ENCODE data around the gene MARCHF9.
A peak's percentile ranks its signal among the peaks of the same experiment; 100 is the strongest.
"Not testable (repeated sequence)": the region's sequence is repeated elsewhere in the genome, so short reads cannot be mapped to it uniquely, and the experiment has no call there.

The MARCHF9 gene

GRCh38 chr12:57754411-57755193 lies at the start of gene MARCHF9:
Gene MARCHF9, plus strand, starts transcription at chr12:57755103. Its CDS starts 426 bp downstream, at chr12:57755529.
- peak; percentile 93 for DNase-seq (ENCODE audit: low spot score)

- no peak for DNase-seq (ENCODE audit: low spot score)
Measured at GRCh38 chr12:57707250-57707649, 47.7 kb upstream of the MARCHF9 start.

DNA sequence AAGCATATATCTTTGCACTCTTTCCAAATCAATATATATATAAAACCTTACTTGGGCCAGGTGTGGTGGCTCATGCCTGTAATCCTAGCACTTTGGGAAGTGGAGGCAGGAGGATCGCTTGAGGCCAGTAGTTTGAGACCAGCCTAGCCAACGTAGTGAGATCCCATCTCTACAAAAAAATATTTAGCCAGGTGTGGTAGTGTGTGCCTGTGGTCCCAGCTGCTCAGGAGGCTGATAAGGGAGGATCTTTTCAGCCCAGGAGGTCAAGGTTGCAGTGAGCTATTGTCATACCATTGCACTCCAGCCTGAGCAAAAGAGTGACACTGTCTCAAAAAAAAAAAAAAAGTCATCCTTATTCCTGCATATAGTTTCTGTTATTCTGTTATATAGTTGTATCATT lies 46.6 kb upstream of the MARCHF9 start:
- no peak for DNase-seq (ENCODE audit: low spot score)

GRCh38 chr12:57712701-57713100 lies 42.2 kb upstream of the MARCHF9 start:
- no peak for DNase-seq (ENCODE audit: low spot score)

- no peak for DNase-seq (ENCODE audit: low spot score)
Measured at GRCh38 chr12:57713209-57713608, 41.7 kb upstream of the MARCHF9 start.

- DNase-seq (ENCODE audit: low spot score): not testable (repeated sequence)
Measured at GRCh38 chr12:57715036-57715748, 39.7 kb upstream of the MARCHF9 start.

GRCh38 chr12:57715786-57716185 lies 39.1 kb upstream of the MARCHF9 start:
- no peak for DNase-seq (ENCODE audit: low spot score)

DNA sequence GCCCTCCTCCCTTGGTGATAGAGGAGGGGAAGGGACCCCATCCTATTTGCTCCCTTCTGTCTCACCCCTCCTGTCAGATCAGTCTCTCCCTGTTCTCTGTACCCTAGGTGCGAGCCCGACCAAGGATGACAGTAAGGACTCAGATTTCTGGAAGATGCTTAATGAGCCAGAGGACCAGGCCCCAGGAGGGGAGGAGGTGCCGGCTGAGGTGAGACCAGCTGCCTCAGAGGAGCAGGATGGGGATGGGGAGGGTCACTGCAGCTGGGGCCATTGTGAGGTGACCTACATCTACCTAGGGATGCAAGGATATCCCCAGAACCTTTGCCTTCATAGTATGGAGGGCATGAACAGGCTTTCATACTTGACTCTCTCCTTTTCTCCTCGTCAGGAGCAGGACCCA lies 38.6 kb upstream of the MARCHF9 start:
- DNase-seq (ENCODE audit: low spot score): no peak

- DNase-seq (ENCODE audit: low spot score): no peak
Measured at GRCh38 chr12:57717131-57717530, 37.8 kb upstream of the MARCHF9 start.

- DNase-seq (ENCODE audit: low spot score): no peak
Measured at GRCh38 chr12:57717846-57718640, 36.9 kb upstream of the MARCHF9 start.

DNA sequence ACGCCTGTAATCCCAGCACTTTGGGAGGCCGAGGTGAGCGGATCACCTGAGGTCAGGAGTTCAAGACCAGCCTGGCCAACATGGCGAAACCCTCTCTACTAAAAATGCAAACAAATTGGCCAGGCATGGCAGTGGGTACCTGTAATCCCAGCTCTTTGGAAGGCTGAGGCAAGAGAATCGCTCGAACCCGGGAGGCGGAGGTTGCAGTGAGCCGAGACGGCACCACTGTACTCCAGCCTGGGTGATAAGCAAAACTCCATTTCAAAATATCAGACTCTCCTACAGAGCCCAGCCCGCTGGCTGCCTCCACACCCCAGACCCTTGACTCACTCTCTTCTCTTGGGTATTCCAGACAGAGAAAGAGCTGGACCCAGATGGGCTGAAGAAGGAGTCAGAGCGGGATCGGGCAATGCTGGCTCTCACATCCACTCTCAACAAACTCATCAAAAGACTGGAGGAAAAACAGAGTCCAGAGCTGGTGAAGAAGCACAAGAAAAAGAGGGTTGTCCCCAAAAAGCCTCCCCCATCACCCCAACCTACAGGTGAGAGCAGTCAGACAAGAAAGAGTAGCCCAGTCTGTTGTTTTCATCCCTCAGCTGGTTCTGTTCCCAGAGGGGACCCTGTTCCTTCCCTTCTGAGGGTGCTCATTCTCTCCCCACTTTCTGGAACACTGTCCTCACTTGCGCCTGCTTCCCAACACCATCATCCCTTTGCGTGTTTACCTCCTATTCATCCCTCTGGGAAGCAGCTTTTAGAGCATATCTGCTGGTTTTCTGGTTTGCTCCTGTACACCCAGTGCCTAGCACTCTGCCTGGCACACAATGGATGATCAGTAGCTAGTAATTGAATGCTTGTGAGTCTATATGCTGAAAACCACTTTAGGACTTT lies 36.0 kb upstream of the MARCHF9 start:
- no peak for DNase-seq (ENCODE audit: low spot score)

- DNase-seq (ENCODE audit: low spot score): no peak
Measured at GRCh38 chr12:57719777-57720605, 34.9 kb upstream of the MARCHF9 start.

- no peak for DNase-seq (ENCODE audit: low spot score)
Measured at GRCh38 chr12:57720606-57721595, 34.0 kb upstream of the MARCHF9 start.

DNA sequence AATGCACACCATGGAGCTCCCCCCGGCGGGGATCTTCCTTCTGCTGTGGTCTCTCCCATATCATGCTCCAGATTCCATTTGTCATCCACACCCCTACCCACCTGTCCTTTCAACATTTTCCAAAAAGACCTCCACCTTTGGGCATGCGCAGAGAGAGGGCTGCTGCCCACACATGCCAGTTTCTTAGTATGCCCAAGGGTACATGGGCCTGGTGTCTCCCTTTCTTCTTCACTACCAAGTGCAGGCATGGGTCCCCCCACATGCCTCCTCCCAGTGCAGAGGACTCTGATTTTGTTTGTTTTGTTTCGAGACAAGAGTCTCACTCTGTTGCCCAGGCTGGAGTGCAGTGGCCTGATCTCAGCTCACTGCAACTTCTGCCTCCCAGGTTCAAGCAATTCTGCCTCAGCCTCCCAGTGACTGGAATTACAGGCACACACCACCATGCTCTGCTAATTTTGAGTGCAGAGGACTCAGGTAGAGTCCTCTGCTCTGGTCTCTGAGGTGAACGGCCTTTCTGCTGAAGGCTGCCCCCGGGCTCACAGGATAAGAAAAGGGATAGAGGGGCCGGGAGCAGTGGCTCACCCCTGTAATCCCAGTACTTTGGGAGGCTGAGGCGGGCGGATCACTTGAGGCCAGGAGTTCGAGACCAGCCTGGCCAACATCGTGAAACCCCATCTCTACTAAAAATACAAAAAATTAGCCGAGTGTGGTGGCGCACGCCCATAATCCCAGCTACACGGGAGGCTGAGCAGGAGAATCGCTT lies 32.9 kb upstream of the MARCHF9 start:
- not testable (repeated sequence) for DNase-seq (ENCODE audit: low spot score)

GRCh38 chr12:57722716-57723629 lies 31.9 kb upstream of the MARCHF9 start:
- DNase-seq (ENCODE audit: low spot score): no peak

DNA sequence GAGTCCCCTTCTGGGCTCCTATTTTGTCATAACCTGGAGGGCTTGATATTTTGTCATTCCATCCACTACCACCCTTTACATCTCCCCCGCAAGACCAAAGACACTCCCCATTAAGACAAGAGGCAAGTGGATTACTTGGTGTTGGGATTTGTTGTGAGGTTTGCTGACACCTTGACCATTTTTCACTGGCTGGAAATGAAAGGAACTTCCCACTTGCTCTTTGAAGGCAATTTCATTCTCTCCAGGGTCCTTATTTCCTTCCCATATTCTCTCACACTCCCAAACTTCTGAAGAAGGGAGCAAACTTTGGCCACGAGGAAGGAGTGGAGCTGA lies 31.3 kb upstream of the MARCHF9 start:
- no peak for DNase-seq (ENCODE audit: low spot score)
